CD14-positive monocyte (primary cell): ENCODE data around the gene CDK15. TPM values are rescaled to one million over a fixed set of nuclear protein-coding genes. Genes with fewer than 3 reads are reported as not detected.

Experiments
- DNase-seq, 3 donors: peaks; one replicate each; pipeline ENCODE4 v3.0.0-alpha.2; 2011 to 2022
- H2AFZ ChIP-seq: 2 replicates; pipeline ENCODE4 v1.6.0; 2012; ENCODE audit warnings: mild to moderate bottlenecking, low read depth, low read length, inconsistent platforms; ENCODE audit not compliant: insufficient read depth, poor library complexity, severe bottlenecking
- H3K27ac ChIP-seq, 2 donors: 1 replicate in 1 of 2; 2 replicates in 1 of 2; pipeline ENCODE4 v1.5.1; 2012 to 2013; ENCODE audit warnings: low read length in 2 of 2, control low read depth in 1 of 2, inconsistent platforms in 1 of 2, low read depth in 1 of 2, mild to moderate bottlenecking in 1 of 2
- H3K27me3 ChIP-seq, 2 donors: one replicate each; pipeline versions ENCODE4 v1.6.0 to v1.6.1; 2011 to 2013; ENCODE audit warnings: low read length in 2 of 2; ENCODE audit not compliant: control insufficient read depth in 2 of 2, insufficient read depth in 2 of 2
- H3K36me3 ChIP-seq, 2 donors: replicated peaks in 1 of 2; 1 replicate in 1 of 2; 2 replicates in 1 of 2; pipeline versions ENCODE4 v1.5.1 to v1.6.1; 2012 to 2013; ENCODE audit warnings: low read length in 2 of 2, control low read depth in 1 of 2, inconsistent platforms in 1 of 2, mild to moderate bottlenecking in 1 of 2; ENCODE audit not compliant: insufficient read depth in 2 of 2, control insufficient read depth in 1 of 2
- H3K4me1 ChIP-seq, 2 donors: 1 replicate in 1 of 2; 2 replicates in 1 of 2; pipeline versions ENCODE4 v1.5.1 to v1.6.1; 2012 to 2013; ENCODE audit warnings: low read length in 2 of 2, control low read depth in 1 of 2, inconsistent platforms in 1 of 2, mild to moderate bottlenecking in 1 of 2, moderate library complexity in 1 of 2; ENCODE audit not compliant: insufficient read depth in 2 of 2, control insufficient read depth in 1 of 2
- H3K4me2 ChIP-seq: replicated peaks from 2 replicates; pipeline ENCODE3; 2012; ENCODE audit warnings: low read length, moderate library complexity, mild to moderate bottlenecking; ENCODE audit not compliant: poor library complexity, severe bottlenecking; ENCODE audit errors: extremely low read depth
- H3K4me3 ChIP-seq, 3 experiments: fragments of 200-600 bp in 1 of 3; sonication (generic) in 1 of 3; replicated peaks in 1 of 3; 1 replicate in 2 of 3; 2 replicates in 1 of 3; pipeline ENCODE4 v1.5.1; 2011 to 2013; ENCODE audit warnings: low read length in 3 of 3, mild to moderate bottlenecking in 3 of 3, control low read depth in 2 of 3, low read depth in 2 of 3, inconsistent platforms in 1 of 3, moderate library complexity in 1 of 3
- H3K79me2 ChIP-seq: 2 replicates; pipeline ENCODE4 v1.6.0; 2012; ENCODE audit warnings: mild to moderate bottlenecking, control low read depth, inconsistent platforms, low read length, moderate library complexity; ENCODE audit not compliant: insufficient read depth
- H3K9ac ChIP-seq: 2 replicates; pipeline ENCODE4 v1.6.0; 2017; ENCODE audit warnings: low read length, mild to moderate bottlenecking; ENCODE audit not compliant: insufficient read depth, poor library complexity, severe bottlenecking
- H3K9me3 ChIP-seq, 2 donors: replicated peaks in 1 of 2; 1 replicate in 1 of 2; 2 replicates in 1 of 2; pipeline versions ENCODE4 v1.5.1 to v1.6.1; 2012 to 2013; ENCODE audit warnings: low read length in 2 of 2, control low read depth in 1 of 2; ENCODE audit not compliant: control insufficient read depth in 1 of 2, insufficient read depth in 1 of 2
- H4K20me1 ChIP-seq: 2 replicates; pipeline ENCODE4 v1.6.0; 2012; ENCODE audit warnings: mild to moderate bottlenecking, low read length, control low read depth, moderate library complexity; ENCODE audit not compliant: insufficient read depth
- H3K27ac Mint-ChIP-seq, 7 donors: one replicate each; pipeline ENCODE4 v1.8.0; 2020; ENCODE audit warnings: mild to moderate bottlenecking in 7 of 7, mixed read lengths in 7 of 7, moderate library complexity in 6 of 7, inconsistent platforms in 2 of 7
- H3K27me3 Mint-ChIP-seq, 3 donors: one replicate each; pipeline ENCODE4 v1.8.0; 2021 to 2022; ENCODE audit warnings: low read depth in 3 of 3, mild to moderate bottlenecking in 3 of 3, mixed read lengths in 3 of 3, moderate library complexity in 3 of 3, inconsistent platforms in 1 of 3
- H3K36me3 Mint-ChIP-seq, 2 donors: one replicate each; pipeline ENCODE4 v1.8.0; 2020; ENCODE audit warnings: mixed read lengths in 2 of 2, inconsistent platforms in 1 of 2, mild to moderate bottlenecking in 1 of 2
- H3K4me1 Mint-ChIP-seq: one replicate; pipeline ENCODE4 v1.8.0; 2020; ENCODE audit warnings: mild to moderate bottlenecking, mixed read lengths
- H3K4me3 Mint-ChIP-seq, 2 donors: one replicate each; pipeline ENCODE4 v1.8.0; 2020; ENCODE audit warnings: mild to moderate bottlenecking in 2 of 2, mixed read lengths in 2 of 2, moderate library complexity in 1 of 2
- H3K9me3 Mint-ChIP-seq, 7 donors: one replicate each; pipeline ENCODE4 v1.8.0; 2020 to 2022; ENCODE audit warnings: mixed read lengths in 7 of 7, mild to moderate bottlenecking in 6 of 7, moderate library complexity in 6 of 7, inconsistent platforms in 2 of 7
- WGBS: methylation state at CpG from one replicate; pipeline ENCODE4 v1.1.5; 2013; ENCODE audit warnings: missing lambda C conversion rate; ENCODE audit not compliant: insufficient coverage; 5-methylcytosine and 5-hydroxymethylcytosine counted together
- intact Hi-C, 2 donors: fragments of 100-400 bp; cut with micrococcal nuclease; formaldehyde crosslinking; loops; one replicate each; pipeline versions ENCODE4 v1.15.0 to v1.15.1; 2023
- polyA plus RNA-seq, 3 donors: library from polyadenylated mRNA; depleted of rRNA in 1 of 3; unstranded in 2 of 3; stranded (reverse) in 1 of 3; fragments of 300-500 nt in 2 of 3; fragments of >200 nt in 1 of 3; fragmentation: Illumina TruSeq in 2 of 3; gene quantifications; 1 replicate in 2 of 3; 2 replicates in 1 of 3; pipeline ENCODE4 v1.2.3, GENCODE V29; 2012 to 2021
- TF ChIP-seq, protein P1 (sequence below): fragments of 200-600 bp; IDR thresholded peaks from one replicate; pipeline ENCODE4 v1.8.0; 2022; ENCODE audit warnings: antibody characterized with exemption, mild to moderate bottlenecking

CDK15 gene
- polyA plus RNA-seq, 3 donors: not detected

DNA sequence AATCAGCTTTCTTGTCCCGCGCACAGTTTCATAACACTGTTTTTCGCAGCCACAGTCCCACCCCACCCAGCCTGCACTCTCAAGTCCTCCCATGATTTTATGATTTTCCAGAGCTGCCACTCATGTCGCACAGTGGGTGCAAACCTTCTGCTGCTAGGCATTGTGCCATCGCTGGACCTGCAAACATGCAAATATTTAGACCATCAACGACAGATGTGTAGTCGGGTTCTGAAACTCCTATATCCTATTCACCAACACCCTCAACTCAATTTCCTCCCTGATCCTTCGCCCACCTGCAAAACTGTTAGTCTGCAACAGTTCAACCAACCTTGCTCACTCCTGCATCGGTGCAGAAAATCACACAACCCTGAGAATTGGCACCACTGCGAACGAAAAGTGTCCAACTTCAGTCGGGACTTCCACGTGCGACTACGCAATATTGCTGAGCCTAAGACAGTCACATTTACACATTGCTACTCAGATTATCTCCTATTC is 24.7 kb upstream of the CDK15 start:
- Mint-ChIP-seq H3K4me1 (peaks cover 24% of the 10 kb centered on the region), H3K4me3 (peak overlapping the region; percentile 96 to 98), H3K27ac (peak overlapping the region; percentile 92 to 99 (median 97)), H3K36me3 (no peaks in the 10 kb centered on the region), H3K27me3 (peaks cover 0 to 9% (median 5%) of the 10 kb centered on the region in 3 donors), H3K9me3 (no peaks in the 10 kb centered on the region)
- 2% methylated on average over 15 of the region's 15 CpGs for WGBS
- Histone ChIP-seq H3K4me1 (peaks cover 16 to 18% of the 10 kb centered on the region in 2 donors), H3K4me2 (peak overlapping the region; percentile 99), H3K27ac (peak overlapping the region in 1 of 2 donors; percentile 93), H3K4me3 (peak overlapping the region; percentile 77 to 98 (median 92)), H2AFZ (peak overlapping the region; percentile 100), H3K27me3 (no peaks in the 10 kb centered on the region), H4K20me1 (no peaks in the 10 kb centered on the region), H3K9me3 (no peaks in the 10 kb centered on the region), H3K36me3 (no peaks in the 10 kb centered on the region), H3K79me2 (peaks cover 24% of the 10 kb centered on the region), H3K9ac (peak overlapping the region; percentile 76)
- intact Hi-C loops: loop anchor here in 1 of 2 donors (10.0 kb wide), 1 partner anchor 337 kb away; no protein-coding TSS in a partner anchor
- TF ChIP-seq, protein P1, sequence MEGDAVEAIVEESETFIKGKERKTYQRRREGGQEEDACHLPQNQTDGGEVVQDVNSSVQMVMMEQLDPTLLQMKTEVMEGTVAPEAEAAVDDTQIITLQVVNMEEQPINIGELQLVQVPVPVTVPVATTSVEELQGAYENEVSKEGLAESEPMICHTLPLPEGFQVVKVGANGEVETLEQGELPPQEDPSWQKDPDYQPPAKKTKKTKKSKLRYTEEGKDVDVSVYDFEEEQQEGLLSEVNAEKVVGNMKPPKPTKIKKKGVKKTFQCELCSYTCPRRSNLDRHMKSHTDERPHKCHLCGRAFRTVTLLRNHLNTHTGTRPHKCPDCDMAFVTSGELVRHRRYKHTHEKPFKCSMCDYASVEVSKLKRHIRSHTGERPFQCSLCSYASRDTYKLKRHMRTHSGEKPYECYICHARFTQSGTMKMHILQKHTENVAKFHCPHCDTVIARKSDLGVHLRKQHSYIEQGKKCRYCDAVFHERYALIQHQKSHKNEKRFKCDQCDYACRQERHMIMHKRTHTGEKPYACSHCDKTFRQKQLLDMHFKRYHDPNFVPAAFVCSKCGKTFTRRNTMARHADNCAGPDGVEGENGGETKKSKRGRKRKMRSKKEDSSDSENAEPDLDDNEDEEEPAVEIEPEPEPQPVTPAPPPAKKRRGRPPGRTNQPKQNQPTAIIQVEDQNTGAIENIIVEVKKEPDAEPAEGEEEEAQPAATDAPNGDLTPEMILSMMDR: no peak
- DNase-seq: peak in 2 of 3 donors; percentile 3 to 7

DNA sequence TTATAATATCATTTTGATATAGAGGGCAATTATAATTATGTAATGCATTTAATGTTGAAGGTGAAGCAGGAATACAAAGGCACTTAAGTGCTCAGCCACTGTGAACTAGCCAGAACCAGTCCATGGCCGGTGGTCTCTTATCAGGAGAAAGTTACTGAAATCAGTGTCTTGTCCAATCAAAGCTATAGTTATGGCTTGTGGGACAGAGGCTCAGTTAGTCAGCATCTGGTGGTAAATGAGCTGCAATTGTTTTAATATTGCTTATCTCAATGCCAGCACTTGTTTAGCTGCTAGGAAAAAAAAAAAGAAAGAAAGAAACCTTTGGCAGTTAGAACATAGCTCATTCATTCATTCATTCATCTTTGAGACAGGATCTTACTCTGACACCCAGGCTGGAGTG is 21.8 kb upstream of the CDK15 start:
- H3K27me3 ChIP-seq: no peaks in the 10 kb centered on the region
- H3K4me2 ChIP-seq: no peak overlapping the region
- Mint-ChIP-seq H3K27ac (peak overlapping the region in 1 of 7 donors; percentile 8), H3K4me1 (peaks cover 37% of the 10 kb centered on the region), H3K4me3 (no peak overlapping the region), H3K27me3 (peaks cover 3 to 9% (median 5%) of the 10 kb centered on the region in 3 donors), H3K36me3 (no peaks in the 10 kb centered on the region), H3K9me3 (no peaks in the 10 kb centered on the region)
- H3K4me3 ChIP-seq: no peak overlapping the region
- no peaks in the 10 kb centered on the region for H4K20me1 ChIP-seq
- H2AFZ ChIP-seq: no peak overlapping the region
- H3K9me3 ChIP-seq: no peaks in the 10 kb centered on the region
- no peaks in the 10 kb centered on the region for H3K36me3 ChIP-seq
- TF ChIP-seq, protein P1: no peak
- peaks cover 12% of the 10 kb centered on the region for H3K79me2 ChIP-seq
- no peak overlapping the region for H3K27ac ChIP-seq
- no peak overlapping the region for H3K9ac ChIP-seq
- no peak for DNase-seq
- peaks cover 24 to 32% of the 10 kb centered on the region in 2 donors for H3K4me1 ChIP-seq
- intact Hi-C loops: loop anchor here in 1 of 2 donors (10.0 kb wide), 1 partner anchor 340 kb away; no protein-coding TSS in a partner anchor
- 71% methylated on average over 1 of the region's 1 CpG for WGBS
